GM18498 (cell line): ENCODE measurements around the gene SLC35G3.
"Not testable (repeated sequence)": the region's sequence is repeated elsewhere in the genome, so short reads cannot be mapped to it uniquely, and the experiment has no call there.

Source experiments
- ATAC-seq: cut with Tn5 transposase; IDR thresholded peaks from one replicate; pipeline ENCODE4 v1.9.1; 2021; ENCODE audit warnings: mild to moderate bottlenecking, moderate library complexity; ENCODE audit not compliant: unreplicated experiment

Gene SLC35G3

GRCh38 chr17:35212668-35213067 lies 18.5 kb upstream of the SLC35G3 start:
- ATAC-seq, result no peak

GRCh38 chr17:35210741-35211140 lies 16.5 kb upstream of the SLC35G3 start:
- no peak for ATAC-seq

GRCh38 chr17:35202582-35202981 lies 8.4 kb upstream of the SLC35G3 start:
- not testable (repeated sequence) for ATAC-seq

- not testable (repeated sequence) for ATAC-seq
Observed at GRCh38 chr17:35195062-35195461, 869 bp upstream of the SLC35G3 start.

GRCh38 chr17:35192708-35193107 lies 1.5 kb downstream of the SLC35G3 start:
- ATAC-seq, result no peak

GRCh38 chr17:35191001-35191695 lies 3.0 kb downstream of the SLC35G3 start:
- no peak for ATAC-seq

GRCh38 chr17:35189291-35189690 lies 4.9 kb downstream of the SLC35G3 start:
- ATAC-seq, result no peak

- no peak for ATAC-seq
Observed at GRCh38 chr17:35188111-35188510, 6.1 kb downstream of the SLC35G3 start.

- no peak for ATAC-seq
Observed at GRCh38 chr17:35187481-35187880, 6.7 kb downstream of the SLC35G3 start.

- ATAC-seq, result no peak
Observed at GRCh38 chr17:35185849-35186248, 8.3 kb downstream of the SLC35G3 start.

- ATAC-seq, result no peak
Observed at GRCh38 chr17:35184274-35184673, 9.9 kb downstream of the SLC35G3 start.

- ATAC-seq, result no peak
Observed at GRCh38 chr17:35183332-35183731, 10.9 kb downstream of the SLC35G3 start.

- not testable (repeated sequence) for ATAC-seq
Observed at GRCh38 chr17:35179379-35179778, 14.8 kb downstream of the SLC35G3 start.

GRCh38 chr17:35176897-35177296 lies 17.3 kb downstream of the SLC35G3 start:
- ATAC-seq, result no peak

GRCh38 chr17:35175638-35176415 lies 18.4 kb downstream of the SLC35G3 start:
- no peak for ATAC-seq

- ATAC-seq, result no peak
Observed at GRCh38 chr17:35174835-35175334, 19.3 kb downstream of the SLC35G3 start.

- ATAC-seq, result not testable (repeated sequence)
Observed at GRCh38 chr17:35172321-35172720, 21.9 kb downstream of the SLC35G3 start.

- ATAC-seq, result no peak
Observed at GRCh38 chr17:35171834-35172233, 22.4 kb downstream of the SLC35G3 start.

GRCh38 chr17:35170968-35171771 lies 23.0 kb downstream of the SLC35G3 start:
- ATAC-seq, result no peak

- no peak for ATAC-seq
Observed at GRCh38 chr17:35169835-35170363, 24.3 kb downstream of the SLC35G3 start.

GRCh38 chr17:35167666-35168065 lies 26.5 kb downstream of the SLC35G3 start:
- ATAC-seq, result no peak
